ENCODE measurements around the gene POU4F1. TPM values are rescaled to one million over a fixed set of nuclear protein-coding genes. Genes with fewer than 3 reads are reported as not detected.

The POU4F1 gene
- total RNA-seq, 1 donor from 2014 or later = not detected

GRCh38 chr13:78593652-78594455 lies 9.5 kb downstream of the POU4F1 start:
- DNase-seq (ENCODE audit: low read depth) = no peak

DNA sequence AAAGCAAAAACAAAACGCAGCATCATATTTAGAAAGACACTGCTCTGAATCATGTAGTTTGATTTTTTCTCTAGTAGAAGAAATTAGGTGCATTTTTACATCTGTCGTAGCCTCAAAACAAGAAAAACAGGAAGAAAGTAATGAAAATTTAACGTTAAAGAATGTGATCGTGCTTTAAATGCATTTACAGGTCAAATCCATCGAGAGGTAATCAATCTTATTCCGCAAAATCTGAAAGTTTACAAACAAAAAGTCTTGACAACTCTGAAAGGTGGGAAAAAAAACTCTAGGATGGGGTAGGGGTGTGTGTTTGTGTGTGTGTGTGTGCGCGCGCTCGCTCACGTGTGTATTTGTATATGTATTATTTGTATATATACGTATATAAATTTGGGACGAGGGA lies 10.2 kb downstream of the POU4F1 start:
- no peak for DNase-seq (ENCODE audit: low read depth)

- DNase-seq (ENCODE audit: low read depth) = no peak
Observed at GRCh38 chr13:78592584-78592983, 10.8 kb downstream of the POU4F1 start.

GRCh38 chr13:78589206-78589605 lies 14.1 kb downstream of the POU4F1 start:
- no peak for DNase-seq (ENCODE audit: low read depth)

GRCh38 chr13:78587395-78587794 lies 16.0 kb downstream of the POU4F1 start:
- DNase-seq (ENCODE audit: low read depth) = no peak

DNA sequence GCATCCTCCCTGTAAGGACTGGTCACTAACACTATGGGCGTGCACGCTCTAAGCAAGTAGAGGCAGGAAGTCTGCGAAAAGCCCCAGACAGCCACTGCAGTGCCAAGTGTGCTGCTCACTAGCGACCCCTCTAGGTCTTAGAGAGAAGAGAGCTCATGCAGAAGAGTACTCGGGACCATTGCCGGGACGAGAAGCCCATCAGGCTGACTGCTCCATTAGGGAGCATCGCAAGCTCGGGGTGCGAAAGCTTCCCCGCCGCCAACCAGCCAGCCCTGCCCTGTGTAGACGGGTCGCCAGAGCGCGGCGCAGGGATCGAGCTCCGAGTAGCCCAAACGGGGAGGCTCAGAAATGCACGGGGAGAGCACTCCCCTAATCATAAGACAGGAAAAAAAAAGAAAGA lies 16.6 kb downstream of the POU4F1 start:
- DNase-seq (ENCODE audit: low read depth) = no peak

DNA sequence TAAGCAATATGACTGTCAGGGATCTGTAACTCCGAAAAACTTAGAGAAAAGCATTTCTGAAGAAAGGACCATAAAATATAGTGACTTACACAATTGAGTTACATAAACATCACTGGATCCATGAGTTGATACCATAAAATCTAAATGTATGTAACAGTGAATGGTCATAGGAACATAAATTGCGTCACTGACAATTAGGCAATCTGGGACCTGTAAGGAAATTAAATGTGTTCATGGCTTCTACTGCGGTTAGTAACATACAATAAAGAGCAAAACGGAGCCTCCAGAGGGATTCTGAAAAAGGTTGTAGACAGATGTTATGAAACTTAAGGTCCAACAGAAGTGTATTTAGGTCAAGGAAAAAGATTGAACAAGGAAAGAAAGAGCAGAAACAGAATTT lies 27.1 kb downstream of the POU4F1 start:
- no peak for DNase-seq (ENCODE audit: low read depth)

DNA sequence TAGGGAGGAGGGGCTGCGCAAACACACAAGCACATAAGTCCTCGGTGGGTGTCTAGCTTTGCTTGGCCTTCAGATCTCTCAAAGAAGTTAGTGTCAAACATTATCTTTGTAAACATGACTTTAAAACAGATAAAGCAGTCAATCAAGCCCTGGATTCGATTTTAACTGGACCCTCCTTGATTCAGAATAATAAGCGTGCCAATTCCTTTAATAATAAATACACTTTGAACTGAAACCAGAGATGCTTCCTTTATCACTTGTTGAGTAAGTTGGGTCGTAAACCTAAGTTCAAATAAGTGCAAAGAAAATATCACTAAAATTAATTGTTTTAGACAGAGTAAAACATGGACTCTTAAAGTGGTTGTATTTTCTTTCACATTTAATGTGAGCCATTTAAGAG lies 30.9 kb downstream of the POU4F1 start:
- no peak for DNase-seq (ENCODE audit: low read depth)

DNA sequence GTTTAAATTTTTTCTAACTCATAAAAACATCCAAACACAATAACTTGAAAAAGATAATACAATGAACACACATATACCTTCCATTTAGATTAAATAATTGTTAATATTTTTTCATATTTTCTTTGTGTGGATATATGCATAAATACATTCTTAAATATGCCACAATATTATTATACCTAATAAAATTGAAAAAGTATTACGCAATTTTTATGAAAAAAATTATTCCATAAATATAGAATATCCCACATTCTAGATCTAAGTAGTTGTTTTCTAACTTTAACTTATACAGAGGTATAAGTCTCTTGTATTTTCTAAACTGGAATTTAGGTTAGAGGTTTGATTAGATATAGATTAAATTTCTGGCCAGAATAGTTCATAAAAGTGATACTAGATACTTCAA lies 34.3 kb downstream of the POU4F1 start:
- DNase-seq (ENCODE audit: low read depth) = no peak

- no peak for DNase-seq (ENCODE audit: low read depth)
Observed at GRCh38 chr13:78566631-78567030, 36.7 kb downstream of the POU4F1 start.

- no peak for DNase-seq (ENCODE audit: low read depth)
Observed at GRCh38 chr13:78562237-78562889, 41.0 kb downstream of the POU4F1 start.

Other genes with a start within 250 kb of the POU4F1 start
- 17.2 and 22.5 TPM in 2 replicates for gene OBI1, start 55.6 kb upstream of the POU4F1 start, total RNA-seq